ENCODE measurements around the gene STK4. TPM values are rescaled to one million over a fixed set of nuclear protein-coding genes. Genes with fewer than 3 reads are reported as not detected.

Gene STK4
- total RNA-seq, 1 donor from 2014 or later, result 17.7 TPM

- no peak overlapping the region for H3K27ac ChIP-seq (ENCODE audit: low read depth, low read length)
- H3K4me1 ChIP-seq (ENCODE audit: control insufficient read depth in 3 of 3, insufficient read depth in 3 of 3, low read length in 3 of 3), result peaks cover 12 to 18% (median 13%) of the 10 kb centered on the region in 3 donors
- H3K4me3 ChIP-seq (ENCODE audit: low read length in 3 of 3), result peak overlapping the region in 1 of 3 donors; percentile 87
- no peaks in the 10 kb centered on the region for H3K9me3 ChIP-seq (ENCODE audit: control insufficient read depth in 3 of 3, low read length in 3 of 3)
- peaks cover 0 to 1% (median 0%) of the 10 kb centered on the region in 3 donors for H3K36me3 ChIP-seq (ENCODE audit: control insufficient read depth in 3 of 3, insufficient read depth in 3 of 3, low read length in 3 of 3)
- H3K27me3 ChIP-seq (ENCODE audit: control insufficient read depth in 3 of 3, insufficient read depth in 3 of 3, low read length in 3 of 3), result no peaks in the 10 kb centered on the region
- H3K9ac ChIP-seq (ENCODE audit: low read depth in 1 of 3, low read length in 3 of 3), result no peak overlapping the region
These were observed 5.1 kb upstream of the STK4 start for GRCh38 chr20:44961011-44961869.

- Histone ChIP-seq H3K4me1 (ENCODE audit: control insufficient read depth in 3 of 3, insufficient read depth in 3 of 3, low read length in 3 of 3) (peaks cover 15 to 21% (median 19%) of the 10 kb centered on the region in 3 donors), H3K36me3 (ENCODE audit: control insufficient read depth in 3 of 3, insufficient read depth in 3 of 3, low read length in 3 of 3) (no peaks in the 10 kb centered on the region), H3K4me3 (ENCODE audit: low read length in 3 of 3) (no peak overlapping the region), H3K9me3 (ENCODE audit: control insufficient read depth in 3 of 3, low read length in 3 of 3) (no peaks in the 10 kb centered on the region), H3K27me3 (ENCODE audit: control insufficient read depth in 3 of 3, insufficient read depth in 3 of 3, low read length in 3 of 3) (no peaks in the 10 kb centered on the region), H3K27ac (ENCODE audit: low read depth, low read length) (no peak overlapping the region), H3K9ac (ENCODE audit: low read depth in 1 of 3, low read length in 3 of 3) (no peak overlapping the region)
These were observed 4.4 kb upstream of the STK4 start for GRCh38 chr20:44961870-44962267.

- Histone ChIP-seq H3K4me1 (ENCODE audit: control insufficient read depth in 3 of 3, insufficient read depth in 3 of 3, low read length in 3 of 3) (peaks cover 20 to 27% (median 26%) of the 10 kb centered on the region in 3 donors), H3K9me3 (ENCODE audit: control insufficient read depth in 3 of 3, low read length in 3 of 3) (no peaks in the 10 kb centered on the region), H3K9ac (ENCODE audit: low read depth in 1 of 3, low read length in 3 of 3) (no peak overlapping the region), H3K27ac (ENCODE audit: low read depth, low read length) (no peak overlapping the region), H3K36me3 (ENCODE audit: control insufficient read depth in 3 of 3, insufficient read depth in 3 of 3, low read length in 3 of 3) (no peaks in the 10 kb centered on the region), H3K27me3 (ENCODE audit: control insufficient read depth in 3 of 3, insufficient read depth in 3 of 3, low read length in 3 of 3) (no peaks in the 10 kb centered on the region), H3K4me3 (ENCODE audit: low read length in 3 of 3) (no peak overlapping the region)
These were observed 3.8 kb upstream of the STK4 start for GRCh38 chr20:44962483-44962882.

GRCh38 chr20:44963325-44964215 is 2.7 kb upstream of the STK4 start:
- H3K4me3 ChIP-seq (ENCODE audit: low read length in 3 of 3), result no peak overlapping the region
- H3K27me3 ChIP-seq (ENCODE audit: control insufficient read depth in 3 of 3, insufficient read depth in 3 of 3, low read length in 3 of 3), result no peaks in the 10 kb centered on the region

GRCh38 chr20:44965651-44966029 is 672 bp upstream of the STK4 start:
- H3K27me3 ChIP-seq (ENCODE audit: control insufficient read depth in 3 of 3, insufficient read depth in 3 of 3, low read length in 3 of 3), result no peaks in the 10 kb centered on the region
- H3K9ac ChIP-seq (ENCODE audit: low read depth in 1 of 3, low read length in 3 of 3), result peak overlapping the region; percentile 92 to 94 (median 92)
- peak overlapping the region; percentile 91 to 96 (median 94) for H3K4me3 ChIP-seq (ENCODE audit: low read length in 3 of 3)
- H3K9me3 ChIP-seq (ENCODE audit: control insufficient read depth in 3 of 3, low read length in 3 of 3), result no peaks in the 10 kb centered on the region
- H3K27ac ChIP-seq (ENCODE audit: low read depth, low read length), result peak overlapping the region; percentile 75
- H3K36me3 ChIP-seq (ENCODE audit: control insufficient read depth in 3 of 3, insufficient read depth in 3 of 3, low read length in 3 of 3), result no peaks in the 10 kb centered on the region
- H3K4me1 ChIP-seq (ENCODE audit: control insufficient read depth in 3 of 3, insufficient read depth in 3 of 3, low read length in 3 of 3), result peaks cover 11 to 19% (median 15%) of the 10 kb centered on the region in 3 donors

More at GRCh38 chr20:44963325-44964215, 2.7 kb upstream of the STK4 start:
- no peak overlapping the region for H3K27ac ChIP-seq (ENCODE audit: low read depth, low read length)
- H3K4me1 ChIP-seq (ENCODE audit: control insufficient read depth in 3 of 3, insufficient read depth in 3 of 3, low read length in 3 of 3), result peaks cover 20 to 28% (median 28%) of the 10 kb centered on the region in 3 donors
- no peak overlapping the region for H3K9ac ChIP-seq (ENCODE audit: low read depth in 1 of 3, low read length in 3 of 3)
- H3K36me3 ChIP-seq (ENCODE audit: control insufficient read depth in 3 of 3, insufficient read depth in 3 of 3, low read length in 3 of 3), result no peaks in the 10 kb centered on the region
- no peaks in the 10 kb centered on the region for H3K9me3 ChIP-seq (ENCODE audit: control insufficient read depth in 3 of 3, low read length in 3 of 3)

- Histone ChIP-seq H3K4me1 (ENCODE audit: control insufficient read depth in 3 of 3, insufficient read depth in 3 of 3, low read length in 3 of 3) (peaks cover 11 to 19% (median 14%) of the 10 kb centered on the region in 3 donors), H3K27ac (ENCODE audit: low read depth, low read length) (peak overlapping the region; percentile 75), H3K27me3 (ENCODE audit: control insufficient read depth in 3 of 3, insufficient read depth in 3 of 3, low read length in 3 of 3) (no peaks in the 10 kb centered on the region), H3K9me3 (ENCODE audit: control insufficient read depth in 3 of 3, low read length in 3 of 3) (no peaks in the 10 kb centered on the region), H3K36me3 (ENCODE audit: control insufficient read depth in 3 of 3, insufficient read depth in 3 of 3, low read length in 3 of 3) (peaks cover 0 to 3% (median 0%) of the 10 kb centered on the region in 3 donors), H3K9ac (ENCODE audit: low read depth in 1 of 3, low read length in 3 of 3) (peak overlapping the region; percentile 11 to 92 (median 80)), H3K4me3 (ENCODE audit: low read length in 3 of 3) (peak overlapping the region; percentile 91 to 96 (median 94))
These were observed 995 bp downstream of the STK4 start for GRCh38 chr20:44967207-44967807.

- H3K4me1 ChIP-seq (ENCODE audit: control insufficient read depth in 3 of 3, insufficient read depth in 3 of 3, low read length in 3 of 3), result peaks cover 11 to 19% (median 14%) of the 10 kb centered on the region in 3 donors
- H3K4me3 ChIP-seq (ENCODE audit: low read length in 3 of 3), result no peak overlapping the region
- H3K36me3 ChIP-seq (ENCODE audit: control insufficient read depth in 3 of 3, insufficient read depth in 3 of 3, low read length in 3 of 3), result peaks cover 0 to 17% (median 7%) of the 10 kb centered on the region in 3 donors
- H3K9ac ChIP-seq (ENCODE audit: low read depth in 1 of 3, low read length in 3 of 3), result no peak overlapping the region
- H3K27ac ChIP-seq (ENCODE audit: low read depth, low read length), result no peak overlapping the region
- no peaks in the 10 kb centered on the region for H3K9me3 ChIP-seq (ENCODE audit: control insufficient read depth in 3 of 3, low read length in 3 of 3)
- H3K27me3 ChIP-seq (ENCODE audit: control insufficient read depth in 3 of 3, insufficient read depth in 3 of 3, low read length in 3 of 3), result no peaks in the 10 kb centered on the region
These were observed 3.1 kb downstream of the STK4 start for GRCh38 chr20:44969300-44969894.

GRCh38 chr20:44970243-44970757 is 4.0 kb downstream of the STK4 start:
- Histone ChIP-seq H3K4me3 (ENCODE audit: low read length in 3 of 3) (no peak overlapping the region), H3K27ac (ENCODE audit: low read depth, low read length) (no peak overlapping the region)

GRCh38 chr20:44973053-44973452 is 6.7 kb downstream of the STK4 start:
- H3K27ac ChIP-seq (ENCODE audit: low read depth, low read length), result no peak overlapping the region
- no peak overlapping the region for H3K9ac ChIP-seq (ENCODE audit: low read depth in 1 of 3, low read length in 3 of 3)
- no peaks in the 10 kb centered on the region for H3K9me3 ChIP-seq (ENCODE audit: control insufficient read depth in 3 of 3, low read length in 3 of 3)
- H3K36me3 ChIP-seq (ENCODE audit: control insufficient read depth in 3 of 3, insufficient read depth in 3 of 3, low read length in 3 of 3), result peaks cover 0 to 23% (median 16%) of the 10 kb centered on the region in 3 donors
- H3K27me3 ChIP-seq (ENCODE audit: control insufficient read depth in 3 of 3, insufficient read depth in 3 of 3, low read length in 3 of 3), result no peaks in the 10 kb centered on the region
- H3K4me1 ChIP-seq (ENCODE audit: control insufficient read depth in 3 of 3, insufficient read depth in 3 of 3, low read length in 3 of 3), result no peaks in the 10 kb centered on the region
- H3K4me3 ChIP-seq (ENCODE audit: low read length in 3 of 3), result no peak overlapping the region

More at GRCh38 chr20:44970243-44970757, 4.0 kb downstream of the STK4 start:
- H3K9ac ChIP-seq (ENCODE audit: low read depth in 1 of 3, low read length in 3 of 3), result no peak overlapping the region
- H3K4me1 ChIP-seq (ENCODE audit: control insufficient read depth in 3 of 3, insufficient read depth in 3 of 3, low read length in 3 of 3), result peaks cover 11 to 19% (median 14%) of the 10 kb centered on the region in 3 donors
- H3K36me3 ChIP-seq (ENCODE audit: control insufficient read depth in 3 of 3, insufficient read depth in 3 of 3, low read length in 3 of 3), result peaks cover 0 to 23% (median 16%) of the 10 kb centered on the region in 3 donors
- no peaks in the 10 kb centered on the region for H3K27me3 ChIP-seq (ENCODE audit: control insufficient read depth in 3 of 3, insufficient read depth in 3 of 3, low read length in 3 of 3)
- no peaks in the 10 kb centered on the region for H3K9me3 ChIP-seq (ENCODE audit: control insufficient read depth in 3 of 3, low read length in 3 of 3)

Measured in skeletal muscle tissue (tissue), 4 donors.